Activated T-cell treated with anti-CD3 and anti-CD28 coated beads, Interleukin-2, amount 50 U/mL, for 4 hours (primary cell): Measurements from ENCODE around the gene SHC1. TPM values are rescaled to one million over a fixed set of nuclear protein-coding genes. Genes with fewer than 3 reads are reported as not detected.

Experiments
- ATAC-seq, 2 donors: fragments of 200-7000 bp; cut with Tn5 transposase; one replicate each; pipeline ENCODE4 v1.10.0; 2021
- DNase-seq: peaks from one replicate; pipeline ENCODE4 v3.0.0-alpha.2; 2020
- H3K27me3 Mint-ChIP-seq: one replicate; pipeline ENCODE4 v1.8.0; 2021; ENCODE audit warnings: low read depth, mixed read lengths
- H3K36me3 Mint-ChIP-seq: one replicate; pipeline ENCODE4 v1.8.0; 2022; ENCODE audit warnings: mixed read lengths; ENCODE audit not compliant: insufficient read depth
- H3K4me1 Mint-ChIP-seq: one replicate; pipeline ENCODE4 v1.8.0; 2021; ENCODE audit warnings: low read depth, mixed read lengths
- H3K4me3 Mint-ChIP-seq: one replicate; pipeline ENCODE4 v1.8.0; 2021; ENCODE audit warnings: mild to moderate bottlenecking, moderate library complexity, mixed read lengths
- H3K9me3 Mint-ChIP-seq: one replicate; pipeline ENCODE4 v1.8.0; 2021; ENCODE audit warnings: mixed read lengths
- total RNA-seq, 3 donors: library from RNA; stranded (reverse); gene quantifications; one replicate each; pipeline ENCODE4 v1.2.1, GENCODE V29; 2021

SHC1 gene
- total RNA-seq, 3 donors from 2014 or later, result 38.7 to 43.7 (median 39.2) TPM

- H3K36me3 Mint-ChIP-seq, result peaks cover 17% of the 10 kb centered on the region
- H3K27me3 Mint-ChIP-seq, result no peaks in the 10 kb centered on the region
- H3K4me1 Mint-ChIP-seq, result peaks cover 23% of the 10 kb centered on the region
- DNase-seq, result no peak
- H3K9me3 Mint-ChIP-seq, result no peaks in the 10 kb centered on the region
- ATAC-seq, result no peak
- H3K4me3 Mint-ChIP-seq, result no peak overlapping the region
Measured at GRCh38 chr1:154964359-154964758, 6.2 kb downstream of the SHC1 start.

GRCh38 chr1:154963643-154964042, 6.9 kb downstream of the SHC1 start:
- no peak for DNase-seq
- ATAC-seq, result no peak
- H3K4me1 Mint-ChIP-seq, result peaks cover 21% of the 10 kb centered on the region

GRCh38 chr1:154962795-154963330, 7.7 kb downstream of the SHC1 start:
- H3K9me3 Mint-ChIP-seq, result no peaks in the 10 kb centered on the region
- ATAC-seq (no peak), DNase-seq (no peak)
- peak overlapping the region; percentile 87 for H3K4me3 Mint-ChIP-seq
- H3K4me1 Mint-ChIP-seq, result peaks cover 23% of the 10 kb centered on the region
- no peaks in the 10 kb centered on the region for H3K27me3 Mint-ChIP-seq
- peaks cover 15% of the 10 kb centered on the region for H3K36me3 Mint-ChIP-seq

More at GRCh38 chr1:154963643-154964042, 6.9 kb downstream of the SHC1 start:
- Mint-ChIP-seq H3K9me3 (no peaks in the 10 kb centered on the region), H3K36me3 (peaks cover 17% of the 10 kb centered on the region), H3K27me3 (no peaks in the 10 kb centered on the region), H3K4me3 (no peak overlapping the region)

GRCh38 chr1:154962156-154962749, 8.3 kb downstream of the SHC1 start:
- DNase-seq (no peak), ATAC-seq (peak; percentile 5 to 10)
- Mint-ChIP-seq H3K4me3 (peak overlapping the region; percentile 87), H3K36me3 (peaks cover 15% of the 10 kb centered on the region), H3K9me3 (no peaks in the 10 kb centered on the region), H3K27me3 (no peaks in the 10 kb centered on the region), H3K4me1 (peaks cover 26% of the 10 kb centered on the region)

- DNase-seq, result peak; percentile 68
- H3K27me3 Mint-ChIP-seq, result no peaks in the 10 kb centered on the region
- peak; percentile 90 to 92 for ATAC-seq
- H3K4me1 Mint-ChIP-seq, result peaks cover 32% of the 10 kb centered on the region
- peak within 1 kb of the TSS; percentile 91 for H3K4me3 Mint-ChIP-seq
- no peaks in the 10 kb centered on the region for H3K9me3 Mint-ChIP-seq
- H3K36me3 Mint-ChIP-seq, result peaks cover 15% of the 10 kb centered on the region
Measured at GRCh38 chr1:154961207-154962155, 9.1 kb downstream of the SHC1 start, which contains the start of gene PYGO2. PYGO2 (minus strand) TSS chr1:154961782; CDS start chr1:154961576, 206 bp downstream.

GRCh38 chr1:154960446-154961136, 10.0 kb downstream of the SHC1 start:
- H3K4me3 Mint-ChIP-seq, result peak overlapping the region; percentile 91
- ATAC-seq (no peak), DNase-seq (no peak)
- H3K4me1 Mint-ChIP-seq, result peaks cover 41% of the 10 kb centered on the region
- H3K9me3 Mint-ChIP-seq, result no peaks in the 10 kb centered on the region
- no peaks in the 10 kb centered on the region for H3K27me3 Mint-ChIP-seq
- H3K36me3 Mint-ChIP-seq, result peaks cover 15% of the 10 kb centered on the region

GRCh38 chr1:154959426-154959780, 11.1 kb downstream of the SHC1 start:
- H3K36me3 Mint-ChIP-seq, result peaks cover 12% of the 10 kb centered on the region
- H3K9me3 Mint-ChIP-seq, result no peaks in the 10 kb centered on the region
- ATAC-seq (no peak), DNase-seq (no peak)
- peaks cover 53% of the 10 kb centered on the region for H3K4me1 Mint-ChIP-seq
- peak overlapping the region; percentile 91 for H3K4me3 Mint-ChIP-seq
- no peaks in the 10 kb centered on the region for H3K27me3 Mint-ChIP-seq

- no peak for DNase-seq
- Mint-ChIP-seq H3K9me3 (no peaks in the 10 kb centered on the region), H3K4me1 (peaks cover 57% of the 10 kb centered on the region), H3K36me3 (peaks cover 9% of the 10 kb centered on the region), H3K27me3 (no peaks in the 10 kb centered on the region), H3K4me3 (no peak overlapping the region)
- no peak for ATAC-seq
Measured at GRCh38 chr1:154958681-154959425, 11.7 kb downstream of the SHC1 start.

- Mint-ChIP-seq H3K36me3 (peaks cover 2% of the 10 kb centered on the region), H3K4me3 (no peak overlapping the region), H3K4me1 (peaks cover 61% of the 10 kb centered on the region), H3K27me3 (no peaks in the 10 kb centered on the region), H3K9me3 (no peaks in the 10 kb centered on the region)
- DNase-seq, result no peak
- no peak for ATAC-seq
Measured at GRCh38 chr1:154958036-154958435, 12.5 kb downstream of the SHC1 start.

GRCh38 chr1:154957091-154957657, 13.4 kb downstream of the SHC1 start:
- ATAC-seq, result no peak
- Mint-ChIP-seq H3K4me3 (peak overlapping the region; percentile 86), H3K27me3 (no peaks in the 10 kb centered on the region), H3K36me3 (peaks cover 5% of the 10 kb centered on the region), H3K4me1 (peaks cover 65% of the 10 kb centered on the region), H3K9me3 (no peaks in the 10 kb centered on the region)
- no peak for DNase-seq

- H3K27me3 Mint-ChIP-seq, result no peaks in the 10 kb centered on the region
- ATAC-seq (no peak), DNase-seq (no peak)
- peaks cover 5% of the 10 kb centered on the region for H3K36me3 Mint-ChIP-seq
- peaks cover 71% of the 10 kb centered on the region for H3K4me1 Mint-ChIP-seq
- peak overlapping the region; percentile 86 for H3K4me3 Mint-ChIP-seq
- no peaks in the 10 kb centered on the region for H3K9me3 Mint-ChIP-seq
Measured at GRCh38 chr1:154956544-154956941, 14.0 kb downstream of the SHC1 start.

- no peaks in the 10 kb centered on the region for H3K9me3 Mint-ChIP-seq
- DNase-seq, result peak; percentile 67
- H3K4me1 Mint-ChIP-seq, result peaks cover 75% of the 10 kb centered on the region
- H3K27me3 Mint-ChIP-seq, result no peaks in the 10 kb centered on the region
- H3K36me3 Mint-ChIP-seq, result peaks cover 5% of the 10 kb centered on the region
- peak; percentile 71 for ATAC-seq
- H3K4me3 Mint-ChIP-seq, result peak within 1 kb of the TSS; percentile 86
Measured at GRCh38 chr1:154955718-154956543, 14.6 kb downstream of the SHC1 start, which contains the start of gene PBXIP1. PBXIP1 (minus strand) TSS chr1:154956099; CDS start chr1:154953721, 2,378 bp downstream.
